SU-DHL-6 (cell line): Measurements from ENCODE around the gene TIMM17A.

Experiments
- CTCF ChIP-seq: fragments of 200-600 bp; sonication (generic); IDR thresholded peaks from one replicate; pipeline ENCODE4 v1.5.1; 2017; ENCODE audit warnings: antibody characterized with exemption, mild to moderate bottlenecking, low read length, moderate library complexity; ENCODE audit not compliant: insufficient read depth, poor library complexity, severe bottlenecking
- EZH2phosphoT487 ChIP-seq: fragments of 200-600 bp; sonication (generic), shearing (Covaris generic); conservative IDR thresholded peaks from 2 replicates; pipeline ENCODE4 v1.6.1; 2018; ENCODE audit warnings: mild to moderate bottlenecking, antibody characterized with exemption, low read length, moderate library complexity, mixed read lengths

DNA sequence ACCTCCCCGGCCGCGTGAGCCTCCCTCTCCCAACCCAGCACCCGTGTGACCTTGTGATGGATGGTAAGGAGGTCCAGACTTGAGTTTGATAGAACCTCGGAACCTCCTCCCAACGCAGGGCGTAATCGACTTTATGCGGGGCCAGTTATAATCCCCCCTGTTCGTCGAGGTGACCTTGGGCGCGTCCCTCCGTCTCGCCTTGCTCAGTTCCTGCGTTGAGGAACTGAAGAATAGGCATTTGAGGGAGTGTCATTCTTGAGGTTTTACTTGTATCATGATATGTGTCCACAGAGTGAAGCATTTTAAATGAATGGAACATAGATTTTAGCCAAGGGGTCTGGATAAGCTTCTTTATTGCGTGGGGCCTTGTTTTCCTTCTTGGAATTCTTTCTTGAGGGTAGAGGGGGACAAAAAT lies 433 bp downstream of the TIMM17A start:
- no peak for TF ChIP-seq CTCF
- TF ChIP-seq EZH2phosphoT487: no peak
